Measurements from ENCODE around the gene C3orf33.
"Not testable (repeated sequence)": the region's sequence is repeated elsewhere in the genome, so short reads cannot be mapped to it uniquely, and the experiment has no call there.

The C3orf33 gene

GRCh38 chr3:155843569-155843968, 37.5 kb upstream of the C3orf33 start:
- Histone ChIP-seq H2BK15ac (ENCODE audit: low read depth, poor library complexity, severe bottlenecking) (no peak overlapping the region), H3K14ac (ENCODE audit: low read length in 2 of 2) (no peak overlapping the region), H2BK5ac (ENCODE audit: low read depth, low read length, poor library complexity, severe bottlenecking) (no peak overlapping the region), H2BK120ac (ENCODE audit: low read depth, low read length) (no peak overlapping the region), H3K9ac (ENCODE audit: low read length) (no peak overlapping the region), H3K27ac (ENCODE audit: low read length, poor library complexity, severe bottlenecking) (no peak overlapping the region), H3K4me3 (ENCODE audit: insufficient read depth in 1 of 2, low read depth in 1 of 2, low read length in 2 of 2) (no peak overlapping the region), H3K27me3 (ENCODE audit: control insufficient read depth in 1 of 2, insufficient read depth in 1 of 2, low read length in 2 of 2) (no peaks in the 10 kb centered on the region), H2AK5ac (ENCODE audit: low read length, severe bottlenecking) (no peak overlapping the region), H3K4me1 (ENCODE audit: control insufficient read depth, insufficient read depth, low read depth, low read length) (no peaks in the 10 kb centered on the region), H3K4me2 (ENCODE audit: low read length, poor library complexity, severe bottlenecking) (no peak overlapping the region), H4K91ac (ENCODE audit: low read length) (no peak overlapping the region), H3K36me3 (ENCODE audit: control insufficient read depth in 1 of 2, insufficient read depth in 2 of 2, low read depth in 1 of 2, low read length in 2 of 2) (peaks cover 0 to 8% of the 10 kb centered on the region in 2 experiments), H4K8ac (ENCODE audit: low read length) (no peak overlapping the region), H3K4ac (ENCODE audit: low read depth in 1 of 2, low read length in 2 of 2) (no peak overlapping the region), H3K79me1 (replicated peaks; ENCODE audit: low read length, poor library complexity, severe bottlenecking) (peaks cover 11% of the 10 kb centered on the region), H3K9me3 (ENCODE audit: control insufficient read depth, low read length) (no peaks in the 10 kb centered on the region), H2AFZ (ENCODE audit: low read depth, low read length) (no peak overlapping the region), H3K18ac (ENCODE audit: low read depth in 1 of 2, low read length in 2 of 2) (no peak overlapping the region), H3K23ac (ENCODE audit: low read length in 2 of 2) (no peak overlapping the region), H2BK12ac (ENCODE audit: low read length in 2 of 2) (no peak overlapping the region)
- 100% methylated on average over 1 of the region's 1 CpG for WGBS
- no peak for DNase-seq

GRCh38 chr3:155835341-155836071, 29.4 kb upstream of the C3orf33 start:
- Histone ChIP-seq H2BK120ac (ENCODE audit: low read depth, low read length) (no peak overlapping the region), H2AFZ (ENCODE audit: low read depth, low read length) (no peak overlapping the region), H2BK5ac (ENCODE audit: low read depth, low read length, poor library complexity, severe bottlenecking) (no peak overlapping the region), H3K9me3 (ENCODE audit: control insufficient read depth, low read length) (no peaks in the 10 kb centered on the region), H3K23ac (ENCODE audit: low read length in 2 of 2) (no peak overlapping the region), H2AK5ac (ENCODE audit: low read length, severe bottlenecking) (no peak overlapping the region), H3K4me1 (ENCODE audit: control insufficient read depth, insufficient read depth, low read depth, low read length) (no peaks in the 10 kb centered on the region), H3K18ac (ENCODE audit: low read depth in 1 of 2, low read length in 2 of 2) (no peak overlapping the region), H3K4me3 (ENCODE audit: insufficient read depth in 1 of 2, low read depth in 1 of 2, low read length in 2 of 2) (no peak overlapping the region), H3K14ac (ENCODE audit: low read length in 2 of 2) (no peak overlapping the region), H4K8ac (ENCODE audit: low read length) (no peak overlapping the region), H3K9ac (ENCODE audit: low read length) (no peak overlapping the region), H3K79me1 (replicated peaks; ENCODE audit: low read length, poor library complexity, severe bottlenecking) (peaks cover 12% of the 10 kb centered on the region), H2BK12ac (ENCODE audit: low read length in 2 of 2) (no peak overlapping the region), H3K36me3 (ENCODE audit: control insufficient read depth in 1 of 2, insufficient read depth in 2 of 2, low read depth in 1 of 2, low read length in 2 of 2) (peaks cover 0 to 17% of the 10 kb centered on the region in 2 experiments), H3K4ac (ENCODE audit: low read depth in 1 of 2, low read length in 2 of 2) (no peak overlapping the region), H3K27ac (ENCODE audit: low read length, poor library complexity, severe bottlenecking) (no peak overlapping the region), H3K4me2 (ENCODE audit: low read length, poor library complexity, severe bottlenecking) (no peak overlapping the region), H3K27me3 (ENCODE audit: control insufficient read depth in 1 of 2, insufficient read depth in 1 of 2, low read length in 2 of 2) (no peaks in the 10 kb centered on the region), H2BK15ac (ENCODE audit: low read depth, poor library complexity, severe bottlenecking) (no peak overlapping the region), H4K91ac (ENCODE audit: low read length) (no peak overlapping the region)
- DNase-seq: no peak
- WGBS: 88% methylated on average over 9 of the region's 9 CpGs

- H2AFZ ChIP-seq (ENCODE audit: low read depth, low read length); H3K9ac ChIP-seq (ENCODE audit: low read length); H3K27ac ChIP-seq (ENCODE audit: low read length, poor library complexity, severe bottlenecking); H2BK5ac ChIP-seq (ENCODE audit: low read depth, low read length, poor library complexity, severe bottlenecking); H3K79me1 ChIP-seq (replicated peaks; ENCODE audit: low read length, poor library complexity, severe bottlenecking); DNase-seq; H3K23ac ChIP-seq (ENCODE audit: low read length in 2 of 2); H2BK12ac ChIP-seq (ENCODE audit: low read length in 2 of 2); H2AK5ac ChIP-seq (ENCODE audit: low read length, severe bottlenecking); H3K4me3 ChIP-seq (ENCODE audit: insufficient read depth in 1 of 2, low read depth in 1 of 2, low read length in 2 of 2); H4K91ac ChIP-seq (ENCODE audit: low read length); H3K4me2 ChIP-seq (ENCODE audit: low read length, poor library complexity, severe bottlenecking); H4K8ac ChIP-seq (ENCODE audit: low read length); H3K27me3 ChIP-seq (ENCODE audit: control insufficient read depth in 1 of 2, insufficient read depth in 1 of 2, low read length in 2 of 2); H2BK120ac ChIP-seq (ENCODE audit: low read depth, low read length); H3K14ac ChIP-seq (ENCODE audit: low read length in 2 of 2); H3K9me3 ChIP-seq (ENCODE audit: control insufficient read depth, low read length); H3K18ac ChIP-seq (ENCODE audit: low read depth in 1 of 2, low read length in 2 of 2); H2BK15ac ChIP-seq (ENCODE audit: low read depth, poor library complexity, severe bottlenecking); H3K4me1 ChIP-seq (ENCODE audit: control insufficient read depth, insufficient read depth, low read depth, low read length); H3K4ac ChIP-seq (ENCODE audit: low read depth in 1 of 2, low read length in 2 of 2): not testable (repeated sequence)
- peaks cover 3 to 46% of the 10 kb centered on the region in 2 experiments for H3K36me3 ChIP-seq (ENCODE audit: control insufficient read depth in 1 of 2, insufficient read depth in 2 of 2, low read depth in 1 of 2, low read length in 2 of 2)
- WGBS: 94% methylated on average over 8 of the region's 13 CpGs
Observed at GRCh38 chr3:155828490-155829098, 22.5 kb upstream of the C3orf33 start.

- H2BK5ac ChIP-seq (ENCODE audit: low read depth, low read length, poor library complexity, severe bottlenecking): no peak overlapping the region
Observed at GRCh38 chr3:155815030-155815545, 9.0 kb upstream of the C3orf33 start.

More at GRCh38 chr3:155815030-155815545, 9.0 kb upstream of the C3orf33 start:
- Histone ChIP-seq H3K27me3 (ENCODE audit: control insufficient read depth in 1 of 2, insufficient read depth in 1 of 2, low read length in 2 of 2) (no peaks in the 10 kb centered on the region), H3K18ac (ENCODE audit: low read depth in 1 of 2, low read length in 2 of 2) (no peak overlapping the region), H2AFZ (ENCODE audit: low read depth, low read length) (no peak overlapping the region), H2AK5ac (ENCODE audit: low read length, severe bottlenecking) (no peak overlapping the region), H3K27ac (ENCODE audit: low read length, poor library complexity, severe bottlenecking) (no peak overlapping the region), H4K8ac (ENCODE audit: low read length) (no peak overlapping the region), H2BK12ac (ENCODE audit: low read length in 2 of 2) (no peak overlapping the region), H4K91ac (ENCODE audit: low read length) (no peak overlapping the region), H3K9ac (ENCODE audit: low read length) (no peak overlapping the region), H2BK15ac (ENCODE audit: low read depth, poor library complexity, severe bottlenecking) (no peak overlapping the region), H3K9me3 (ENCODE audit: control insufficient read depth, low read length) (no peaks in the 10 kb centered on the region), H3K4me2 (ENCODE audit: low read length, poor library complexity, severe bottlenecking) (no peak overlapping the region), H3K4me1 (ENCODE audit: control insufficient read depth, insufficient read depth, low read depth, low read length) (no peaks in the 10 kb centered on the region), H3K4ac (ENCODE audit: low read depth in 1 of 2, low read length in 2 of 2) (no peak overlapping the region), H3K23ac (ENCODE audit: low read length in 2 of 2) (no peak overlapping the region), H3K36me3 (ENCODE audit: control insufficient read depth in 1 of 2, insufficient read depth in 2 of 2, low read depth in 1 of 2, low read length in 2 of 2) (peaks cover 0 to 3% of the 10 kb centered on the region in 2 experiments), H2BK120ac (ENCODE audit: low read depth, low read length) (no peak overlapping the region), H3K79me1 (replicated peaks; ENCODE audit: low read length, poor library complexity, severe bottlenecking) (no peaks in the 10 kb centered on the region), H3K14ac (ENCODE audit: low read length in 2 of 2) (no peak overlapping the region), H3K4me3 (ENCODE audit: insufficient read depth in 1 of 2, low read depth in 1 of 2, low read length in 2 of 2) (no peak overlapping the region)
- no peak for DNase-seq

Data from mesenchymal stem cell (in vitro differentiated cells and primary cell).